Colonic mucosa (tissue), 4 donors: Measurements from ENCODE around the gene SPATA2. TPM values are rescaled to one million over a fixed set of nuclear protein-coding genes. Genes with fewer than 3 reads are reported as not detected.
"Not testable (repeated sequence)": the region's sequence is repeated elsewhere in the genome, so short reads cannot be mapped to it uniquely, and the experiment has no call there.

Source experiments
- DNase-seq: peaks from one replicate; pipeline ENCODE4 v3.0.0-alpha.2; 2020
- H3K27ac ChIP-seq: fragments of 200-600 bp; one replicate; pipeline ENCODE4 v1.8.0; 2021
- H3K27me3 ChIP-seq: fragments of 200-600 bp; one replicate; pipeline ENCODE4 v1.8.0; 2021
- H3K36me3 ChIP-seq: fragments of 200-600 bp; one replicate; pipeline ENCODE4 v1.8.0; 2021
- H3K4me1 ChIP-seq: fragments of 200-600 bp; one replicate; pipeline ENCODE4 v1.8.0; 2021; ENCODE audit warnings: mild to moderate bottlenecking
- H3K4me3 ChIP-seq: fragments of 200-600 bp; one replicate; pipeline ENCODE4 v1.8.0; 2021
- H3K9ac ChIP-seq, 2 donors: one replicate each; pipeline ENCODE4 v1.7.0; 2013; ENCODE audit warnings: control low read depth in 2 of 2, low read depth in 2 of 2, low read length in 2 of 2
- H3K9me3 ChIP-seq: fragments of 200-600 bp; one replicate; pipeline ENCODE4 v1.8.0; 2021
- intact Hi-C: fragments of 100-400 bp; cut with DNase I; formaldehyde crosslinking; loops from one replicate; pipeline ENCODE4 v1.14.1; 2022
- total RNA-seq, 2 donors: library from RNA; stranded (reverse); fragmentation: NEBNext Ultra II Directional in 1 of 2; extraction: Animal tissue kit (Norgen Biotek cat#: 25700) in 1 of 2; gene quantifications; one replicate each; pipeline ENCODE4 v1.2.1, GENCODE V29; 2021
- TF ChIP-seq, protein P1 (sequence below): fragments of 200-600 bp; IDR thresholded peaks from one replicate; pipeline ENCODE4 v1.8.0; 2022; ENCODE audit warnings: antibody characterized with exemption, mild to moderate bottlenecking
- donor health status: healthy.
- donor health status: DM: no; HTN: no; CAD: no.
- donor health status: DM: no; HTN: no; CAD: no.

SPATA2 gene
- total RNA-seq, 2 donors from 2014 or later, result 17.4 to 18.1 TPM

DNA sequence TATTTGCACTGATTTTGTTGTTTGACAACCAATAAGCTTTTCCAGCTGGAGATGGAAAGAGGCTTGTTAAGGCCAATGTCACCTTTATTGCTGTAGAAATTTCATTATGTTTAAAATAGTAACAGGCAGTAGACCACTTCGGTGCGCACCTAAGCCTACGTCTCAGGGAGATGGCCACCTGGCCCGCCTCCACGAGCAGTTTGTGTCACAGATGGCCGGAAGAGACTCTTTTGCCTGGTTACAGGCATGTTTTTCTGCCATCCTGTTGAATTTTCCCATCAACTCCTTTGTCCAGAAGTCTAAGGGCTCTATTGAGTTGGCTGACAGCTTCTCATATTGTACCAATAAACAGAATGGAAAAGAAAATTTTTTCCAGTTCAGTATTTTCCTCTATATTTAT lies 51.7 kb downstream of the SPATA2 start:
- intact Hi-C loops, result no loop called here
- Histone ChIP-seq H3K27me3 (no peaks in the 10 kb centered on the region), H3K9ac (no peak overlapping the region), H3K27ac (no peak overlapping the region), H3K9me3 (no peaks in the 10 kb centered on the region), H3K36me3 (peaks cover 6% of the 10 kb centered on the region), H3K4me1 (no peaks in the 10 kb centered on the region), H3K4me3 (no peak overlapping the region)
- TF ChIP-seq, protein P1, sequence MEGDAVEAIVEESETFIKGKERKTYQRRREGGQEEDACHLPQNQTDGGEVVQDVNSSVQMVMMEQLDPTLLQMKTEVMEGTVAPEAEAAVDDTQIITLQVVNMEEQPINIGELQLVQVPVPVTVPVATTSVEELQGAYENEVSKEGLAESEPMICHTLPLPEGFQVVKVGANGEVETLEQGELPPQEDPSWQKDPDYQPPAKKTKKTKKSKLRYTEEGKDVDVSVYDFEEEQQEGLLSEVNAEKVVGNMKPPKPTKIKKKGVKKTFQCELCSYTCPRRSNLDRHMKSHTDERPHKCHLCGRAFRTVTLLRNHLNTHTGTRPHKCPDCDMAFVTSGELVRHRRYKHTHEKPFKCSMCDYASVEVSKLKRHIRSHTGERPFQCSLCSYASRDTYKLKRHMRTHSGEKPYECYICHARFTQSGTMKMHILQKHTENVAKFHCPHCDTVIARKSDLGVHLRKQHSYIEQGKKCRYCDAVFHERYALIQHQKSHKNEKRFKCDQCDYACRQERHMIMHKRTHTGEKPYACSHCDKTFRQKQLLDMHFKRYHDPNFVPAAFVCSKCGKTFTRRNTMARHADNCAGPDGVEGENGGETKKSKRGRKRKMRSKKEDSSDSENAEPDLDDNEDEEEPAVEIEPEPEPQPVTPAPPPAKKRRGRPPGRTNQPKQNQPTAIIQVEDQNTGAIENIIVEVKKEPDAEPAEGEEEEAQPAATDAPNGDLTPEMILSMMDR, result no peak
- DNase-seq, result no peak

DNA sequence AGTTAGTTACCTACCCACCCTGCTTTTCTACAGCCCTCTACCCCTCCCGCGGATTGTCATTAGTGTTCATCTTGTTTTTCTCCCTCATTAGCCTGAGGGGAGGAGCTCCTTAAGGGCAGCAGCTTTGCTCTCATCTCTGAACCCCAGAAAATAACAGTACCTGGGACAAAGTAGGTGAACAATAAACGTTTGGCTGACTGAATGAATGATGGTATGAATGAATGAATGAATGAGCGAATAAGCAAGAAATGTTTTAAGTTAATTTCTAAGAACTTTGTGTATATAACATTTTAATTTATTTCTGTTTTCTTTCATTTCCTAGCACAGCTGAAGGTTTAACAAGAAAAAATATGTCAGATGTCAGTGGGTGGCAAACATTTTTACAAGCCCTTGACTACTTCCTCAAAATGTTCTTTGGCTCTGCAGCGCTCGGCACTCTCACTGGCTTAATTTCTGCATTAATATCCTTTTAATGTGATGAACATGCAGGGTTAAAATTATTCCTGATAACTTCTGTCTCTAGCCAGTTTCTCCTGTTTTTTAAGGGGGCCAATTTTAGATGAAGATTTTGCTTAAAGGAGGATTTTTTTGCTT lies 52.6 kb downstream of the SPATA2 start:
- Histone ChIP-seq H3K9me3 (no peaks in the 10 kb centered on the region), H3K4me3 (no peak overlapping the region), H3K9ac (no peak overlapping the region), H3K27ac (no peak overlapping the region), H3K27me3 (no peaks in the 10 kb centered on the region), H3K4me1 (no peaks in the 10 kb centered on the region), H3K36me3 (peaks cover 3% of the 10 kb centered on the region)
- DNase-seq, result no peak
- intact Hi-C loops, result no loop called here
- TF ChIP-seq, protein P1, result no peak

DNA sequence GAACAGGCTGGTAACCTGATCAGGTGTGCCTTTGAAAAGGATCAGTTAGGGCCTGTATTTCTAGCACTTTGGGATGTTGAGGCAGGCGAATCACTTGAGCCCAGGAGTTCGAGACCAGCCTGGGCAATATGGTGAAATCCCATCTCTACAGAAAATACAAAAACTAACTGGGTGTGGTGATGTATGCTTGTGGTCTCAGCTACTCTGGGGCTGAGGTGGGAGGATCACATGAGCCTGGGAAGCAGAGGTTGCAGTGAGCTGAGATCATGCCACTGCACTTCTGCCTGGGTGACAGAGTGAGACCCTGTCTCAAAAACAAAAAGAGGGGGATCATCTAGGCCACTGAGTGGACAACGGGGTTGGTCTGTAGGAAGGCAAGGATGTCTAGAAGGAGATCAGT lies 54.1 kb downstream of the SPATA2 start:
- intact Hi-C loops, DNase-seq, H3K4me1 ChIP-seq, H3K27ac ChIP-seq, H3K9me3 ChIP-seq, H3K27me3 ChIP-seq, H3K36me3 ChIP-seq, H3K4me3 ChIP-seq, H3K9ac ChIP-seq: not testable (repeated sequence)

DNA sequence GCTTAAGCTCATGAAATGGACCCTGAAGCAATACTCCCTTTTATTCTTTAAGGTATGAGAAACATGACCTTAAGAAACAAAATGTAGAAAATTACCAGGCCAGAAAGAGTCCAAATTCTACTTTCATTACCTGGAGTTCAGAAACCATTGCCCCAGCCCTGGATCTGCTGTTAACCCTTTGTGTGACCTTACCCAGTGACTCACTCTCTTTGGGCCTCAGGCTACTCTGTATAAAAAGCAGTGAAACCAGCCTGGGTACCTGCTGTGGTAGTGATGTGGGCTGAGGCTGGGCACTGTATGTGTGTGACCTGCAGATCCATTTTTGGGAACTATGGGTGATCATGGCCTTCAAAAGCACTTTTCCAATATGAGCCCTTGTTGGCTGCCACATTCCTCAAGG lies 55.5 kb downstream of the SPATA2 start:
- H3K27ac ChIP-seq, result no peak overlapping the region
- H3K9ac ChIP-seq, result no peak overlapping the region
- H3K9me3 ChIP-seq, result no peaks in the 10 kb centered on the region
- intact Hi-C loops, result no loop called here
- no peaks in the 10 kb centered on the region for H3K36me3 ChIP-seq
- TF ChIP-seq, protein P1, result no peak
- DNase-seq, result no peak
- H3K4me3 ChIP-seq, result no peak overlapping the region
- H3K27me3 ChIP-seq, result no peaks in the 10 kb centered on the region
- no peaks in the 10 kb centered on the region for H3K4me1 ChIP-seq

DNA sequence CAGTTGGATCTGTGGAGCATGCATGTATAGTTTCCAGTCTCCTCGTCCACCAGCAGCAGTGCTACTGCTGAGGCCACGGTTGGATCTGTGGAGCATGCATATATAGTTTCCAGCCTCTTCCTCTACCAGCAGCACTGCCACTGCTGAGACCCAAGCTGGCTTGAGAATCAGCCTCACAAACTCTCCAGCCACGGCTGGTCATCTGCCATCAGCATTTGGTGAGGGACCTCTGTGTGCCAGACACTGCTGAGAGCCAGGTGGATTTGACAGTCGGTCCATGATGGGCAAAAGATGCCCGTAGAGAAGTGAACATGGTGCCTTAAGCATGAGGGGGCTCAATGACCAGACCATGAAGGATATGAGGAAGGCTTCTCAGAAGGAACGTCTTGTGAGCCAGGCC lies 56.3 kb downstream of the SPATA2 start:
- Histone ChIP-seq H3K36me3 (no peaks in the 10 kb centered on the region), H3K9ac (no peak overlapping the region), H3K27me3 (no peaks in the 10 kb centered on the region), H3K9me3 (no peaks in the 10 kb centered on the region), H3K27ac (no peak overlapping the region), H3K4me1 (no peaks in the 10 kb centered on the region), H3K4me3 (no peak overlapping the region)
- no peak for DNase-seq
- intact Hi-C loops, result no loop called here
- TF ChIP-seq, protein P1, result no peak

DNA sequence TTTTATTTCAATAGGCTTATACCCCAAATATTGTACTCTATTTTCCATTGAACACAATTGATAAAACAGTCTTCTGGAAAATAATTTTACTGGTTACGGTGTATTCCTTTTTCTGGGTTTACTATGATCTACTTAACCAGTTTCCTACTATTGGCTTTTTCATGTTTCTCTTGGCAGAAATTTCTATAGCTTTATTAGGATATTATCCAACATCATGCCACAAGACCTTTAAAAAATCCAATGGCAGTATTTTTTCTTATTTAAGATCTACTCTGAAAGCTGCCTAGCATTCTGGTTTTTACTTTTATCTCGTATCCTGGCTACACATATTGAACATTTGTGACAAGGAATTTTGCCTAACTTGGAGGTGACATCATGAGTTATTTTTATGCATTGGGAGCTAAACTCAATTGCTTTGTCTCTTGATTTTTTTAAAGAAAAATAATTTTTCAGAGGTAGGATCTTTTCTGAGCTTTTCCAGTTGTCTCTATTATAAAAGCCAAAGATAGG lies 57.2 kb downstream of the SPATA2 start:
- TF ChIP-seq, protein P1, result no peak
- Histone ChIP-seq H3K36me3 (no peaks in the 10 kb centered on the region), H3K9ac (no peak overlapping the region), H3K27me3 (no peaks in the 10 kb centered on the region), H3K9me3 (no peaks in the 10 kb centered on the region), H3K4me3 (no peak overlapping the region), H3K27ac (no peak overlapping the region), H3K4me1 (no peaks in the 10 kb centered on the region)
- DNase-seq, result no peak
- intact Hi-C loops, result no loop called here
